ENCODE measurements around the gene HES4. TPM values are rescaled to one million over a fixed set of nuclear protein-coding genes. Genes with fewer than 3 reads are reported as not detected.

The HES4 gene
- polyA plus RNA-seq, 1 of the 3 experiments (the other 2 are of a cell fraction) = 4.7 TPM

GRCh38 chr1:982765-983436 lies 17.0 kb downstream of the HES4 start:
- H3K36me3 ChIP-seq (replicated peaks in 1 of 2; ENCODE audit: control insufficient read depth in 1 of 2, insufficient read depth in 2 of 2, low read length in 1 of 2) = no peaks in the 10 kb centered on the region
- H3K9me3 ChIP-seq = no peaks in the 10 kb centered on the region
- DNase-seq = no peak
- H3K9me2 ChIP-seq = no peaks in the 10 kb centered on the region
- ChIA-PET POLR2A (interaction anchor here (0.6 kb wide), 1 partner anchor 40 kb away, joined by 3 read pairs; no protein-coding TSS in a partner anchor), CTCF (interaction anchor here (0.6 to 9.1 kb wide), 16 partner anchors 8 to 309 kb away, joined by 3 to 246 read pairs (median 8); partner anchors contain the start of genes HES4 and ISG15)
- H3K4me3 ChIP-seq (ENCODE audit: low read depth in 2 of 2, low read length in 1 of 2) = no peak overlapping the region
- H4K20me1 ChIP-seq (ENCODE audit: insufficient read depth) = no peaks in the 10 kb centered on the region
- H3K27me3 ChIP-seq (ENCODE audit: insufficient read depth) = peaks cover 21% of the 10 kb centered on the region; the same call in 1 of the 2 replicates
- H2AFZ ChIP-seq (ENCODE audit: low read depth) = no peak overlapping the region
- WGBS (ENCODE audit: low lambda C conversion rate) = 51% methylated on average over 13 of the region's 43 CpGs
- H3K4me1 ChIP-seq (ENCODE audit: control insufficient read depth in 1 of 2, insufficient read depth in 2 of 2, low read depth in 1 of 2, low read length in 1 of 2) = peaks cover 0 to 12% of the 10 kb centered on the region in 2 experiments; a peak in 1 of 4 replicates
- no peak overlapping the region for H3K9ac ChIP-seq
- H3F3A ChIP-seq (replicated peaks; ENCODE audit: insufficient read depth) = no peaks in the 10 kb centered on the region
- TF ChIP-seq, protein P1, sequence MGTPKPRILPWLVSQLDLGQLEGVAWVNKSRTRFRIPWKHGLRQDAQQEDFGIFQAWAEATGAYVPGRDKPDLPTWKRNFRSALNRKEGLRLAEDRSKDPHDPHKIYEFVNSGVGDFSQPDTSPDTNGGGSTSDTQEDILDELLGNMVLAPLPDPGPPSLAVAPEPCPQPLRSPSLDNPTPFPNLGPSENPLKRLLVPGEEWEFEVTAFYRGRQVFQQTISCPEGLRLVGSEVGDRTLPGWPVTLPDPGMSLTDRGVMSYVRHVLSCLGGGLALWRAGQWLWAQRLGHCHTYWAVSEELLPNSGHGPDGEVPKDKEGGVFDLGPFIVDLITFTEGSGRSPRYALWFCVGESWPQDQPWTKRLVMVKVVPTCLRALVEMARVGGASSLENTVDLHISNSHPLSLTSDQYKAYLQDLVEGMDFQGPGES (IDR thresholded peaks at IDR 0.05; ENCODE audit: low read depth, low read length) = no peak
- TF ChIP-seq GABPA (IDR thresholded peaks at IDR 0.05; ENCODE audit: low read depth) = no peak
- TF ChIP-seq FOXJ3 (CRISPR knock-in tag; IDR thresholded peaks at IDR 0.05) = no peak
- no peaks in the 10 kb centered on the region for H3K79me2 ChIP-seq (ENCODE audit: insufficient read depth)
- H3K27ac ChIP-seq (ENCODE audit: low read depth in 2 of 2, low read length in 1 of 2) = no peak overlapping the region
- no peak overlapping the region for H3K4me2 ChIP-seq

DNA sequence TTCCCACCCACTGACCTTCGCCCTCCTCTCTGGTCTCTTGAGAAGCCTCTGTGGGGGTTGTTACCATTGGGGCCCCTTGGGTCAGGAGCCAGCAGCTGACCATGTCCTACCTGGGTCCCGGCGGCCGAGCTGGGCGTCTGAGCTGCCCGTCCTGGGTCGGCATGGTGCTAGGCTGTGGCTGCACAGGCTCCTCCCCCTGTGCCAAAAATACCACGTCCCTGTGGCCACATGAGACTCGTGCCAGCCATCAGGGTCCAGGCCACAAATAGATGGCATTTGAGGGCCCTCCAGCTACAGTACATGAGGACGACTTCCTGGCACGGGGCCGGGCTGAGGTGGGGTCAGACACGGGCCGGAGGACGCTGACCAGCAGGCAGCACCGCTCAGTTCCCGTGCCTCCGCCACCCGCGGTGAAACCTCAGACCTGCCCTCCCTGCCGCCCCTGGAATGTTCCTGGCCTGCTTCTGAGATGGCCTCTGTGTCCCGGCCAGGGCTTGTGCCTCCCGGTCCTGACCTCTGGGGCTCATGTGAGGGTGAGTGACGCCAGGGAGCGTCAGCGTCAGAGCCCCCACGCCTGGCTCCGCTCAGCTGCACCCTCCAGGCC lies 17.8 kb downstream of the HES4 start, which contains the start of gene PERM1:
PERM1 (minus strand) TSS at position 139 of the 604 bp plus-strand sequence. CDS start 1,064 bp downstream, outside the sequence.
- no peak for TF ChIP-seq JUND (IDR thresholded peaks at IDR 0.05)
- no peak for TF ChIP-seq TAF1 (IDR thresholded peaks at IDR 0.05; ENCODE audit: borderline replicate concordance, low read depth, low read length)
- TF ChIP-seq, protein P1 (IDR thresholded peaks at IDR 0.05; ENCODE audit: low read depth, low read length) = no peak
- TF ChIP-seq RCOR1 (IDR thresholded peaks at IDR 0.05; ENCODE audit: low read length) = no peak
- no peak for TF ChIP-seq USF2 (IDR thresholded peaks at IDR 0.05; ENCODE audit: borderline replicate concordance, low read depth, low read length)
- no peak for TF ChIP-seq RAD21 (IDR thresholded peaks at IDR 0.05; ENCODE audit: low read length)
- TF ChIP-seq MEF2A (IDR thresholded peaks at IDR 0.05; ENCODE audit: borderline replicate concordance, low read depth) = no peak
- no peak for TF ChIP-seq ELF1 (IDR thresholded peaks at IDR 0.05)
- no peaks in the 10 kb centered on the region for H3K79me2 ChIP-seq (ENCODE audit: insufficient read depth)
- H3K9ac ChIP-seq = no peak within 1 kb of the TSS
- no peak within 1 kb of the TSS for H3K4me3 ChIP-seq (ENCODE audit: low read depth in 2 of 2, low read length in 1 of 2)
- ChIA-PET POLR2A (no interaction called here), CTCF (interaction anchor here (1.0 to 9.1 kb wide), 11 partner anchors 15 to 310 kb away, joined by 3 to 246 read pairs (median 6); partner anchors contain the start of genes HES4 and ISG15)
- DNase-seq = no peak
- H3K4me2 ChIP-seq = no peak within 1 kb of the TSS
- H3K4me1 ChIP-seq (ENCODE audit: control insufficient read depth in 1 of 2, insufficient read depth in 2 of 2, low read depth in 1 of 2, low read length in 1 of 2) = peaks cover 0 to 12% of the 10 kb centered on the region in 2 experiments; a peak in 1 of 4 replicates
- WGBS (ENCODE audit: low lambda C conversion rate) = no CpG with 5 or more reads among the region's 28 CpGs
- H3K27ac ChIP-seq (ENCODE audit: low read depth in 2 of 2, low read length in 1 of 2) = no peak within 1 kb of the TSS
- H3K9me3 ChIP-seq = no peaks in the 10 kb centered on the region
- H3F3A ChIP-seq (replicated peaks; ENCODE audit: insufficient read depth) = no peaks in the 10 kb centered on the region
- no peaks in the 10 kb centered on the region for H3K9me2 ChIP-seq
- H4K20me1 ChIP-seq (ENCODE audit: insufficient read depth) = no peaks in the 10 kb centered on the region
- no peak within 1 kb of the TSS for H2AFZ ChIP-seq (ENCODE audit: low read depth)
- H3K27me3 ChIP-seq (ENCODE audit: insufficient read depth) = peaks cover 13% of the 10 kb centered on the region; the same call in 1 of the 2 replicates
- no peaks in the 10 kb centered on the region for H3K36me3 ChIP-seq (replicated peaks in 1 of 2; ENCODE audit: control insufficient read depth in 1 of 2, insufficient read depth in 2 of 2, low read length in 1 of 2)
